H1 (cell line): ENCODE measurements around the gene STIM1. TPM values are rescaled to one million over a fixed set of nuclear protein-coding genes. Genes with fewer than 3 reads are reported as not detected.

Source experiments
- CTCF ChIA-PET: fragments of 300-600 bp; sonication (Branson Sonifier 250); formaldehyde crosslinking; loops from one replicate; lab custom pipeline; 2021; ENCODE audit not compliant: partially characterized antibody; lab: Charles Lee
- POLR2A ChIA-PET: fragments of 300-600 bp; sonication (Branson Sonifier 250); formaldehyde crosslinking; loops from one replicate; lab custom pipeline; 2021; ENCODE audit warnings: inconsistent platforms; ENCODE audit not compliant: partially characterized antibody; lab: Charles Lee
- DNase-seq, 2 experiments: peaks; one replicate each; pipeline versions ENCODE4 v3.0.0 to v3.0.0-alpha.2; 2010 to 2022; ENCODE audit warnings: low spot score in 2 of 2, low read depth in 1 of 2, mixed read lengths in 1 of 2
- FAIRE-seq: peaks from 2 replicates; lab custom pipeline; 2011; peaks lifted over from hg19 to GRCh38; lab: Jason Lieb, UNC
- H2AFZ ChIP-seq: 2 replicates; pipeline ENCODE4 v1.8.1; 2012; ENCODE audit warnings: low read length, inconsistent platforms
- H2AK5ac ChIP-seq: 2 replicates; pipeline ENCODE4 v1.6.1; 2013; ENCODE audit warnings: low read depth, low read length
- H2BK120ac ChIP-seq: replicated peaks from 2 replicates; pipeline ENCODE3; 2013; ENCODE audit warnings: low read depth, low read length, inconsistent platforms
- H2BK12ac ChIP-seq: 2 replicates; pipeline ENCODE4 v1.6.1; 2013; ENCODE audit warnings: low read depth, low read length
- H2BK15ac ChIP-seq: 2 replicates; pipeline ENCODE4 v1.6.1; 2013; ENCODE audit warnings: low read length
- H2BK20ac ChIP-seq: 2 replicates; pipeline ENCODE4 v1.6.1; 2013; ENCODE audit warnings: low read length
- H2BK5ac ChIP-seq: 2 replicates; pipeline ENCODE4 v1.6.1; 2013; ENCODE audit warnings: low read depth, low read length
- H3K14ac ChIP-seq: 2 replicates; pipeline ENCODE4 v1.6.1; 2013; ENCODE audit warnings: inconsistent platforms; ENCODE audit not compliant: insufficient read length
- H3K18ac ChIP-seq: 2 replicates; pipeline ENCODE4 v1.6.1; 2013; ENCODE audit warnings: low read length; ENCODE audit errors: extremely low read depth
- H3K23ac ChIP-seq: 2 replicates; pipeline ENCODE4 v1.6.1; 2013; ENCODE audit warnings: inconsistent platforms; ENCODE audit not compliant: insufficient read length
- H3K23me2 ChIP-seq: 2 replicates; pipeline ENCODE4 v1.6.1; 2013; ENCODE audit warnings: low read depth, low read length
- H3K27ac ChIP-seq: 2 replicates; pipeline ENCODE4 v1.6.1; 2011; ENCODE audit warnings: low read depth, low read length, inconsistent platforms
- H3K27me3 ChIP-seq, 4 experiments: replicated peaks in 1 of 4; 1 replicate in 1 of 4; 2 replicates in 3 of 4; pipeline versions ENCODE4 v1.6.1 to v1.8.1; 2011 to 2013; ENCODE audit warnings: low read length in 3 of 4, mild to moderate bottlenecking in 3 of 4, inconsistent platforms in 2 of 4, mixed read lengths in 2 of 4, moderate library complexity in 1 of 4; ENCODE audit not compliant: control insufficient read depth in 3 of 4, insufficient read depth in 3 of 4; ENCODE audit errors: extremely low read depth in 1 of 4
- H3K36me3 ChIP-seq, 4 experiments: 2 replicates each; pipeline versions ENCODE4 v1.6.1 to v1.8.1; 2011 to 2013; ENCODE audit warnings: mild to moderate bottlenecking in 4 of 4, low read length in 3 of 4, moderate library complexity in 2 of 4, control low read depth in 1 of 4, inconsistent platforms in 1 of 4; ENCODE audit not compliant: insufficient read depth in 4 of 4, control insufficient read depth in 2 of 4
- H3K4ac ChIP-seq: replicated peaks from 2 replicates; pipeline ENCODE3; 2013; ENCODE audit warnings: low read length, low read depth, mixed read lengths, inconsistent platforms; ENCODE audit not compliant: insufficient read length
- H3K4me1 ChIP-seq, 4 experiments: replicated peaks in 1 of 4; 1 replicate in 1 of 4; 2 replicates in 3 of 4; pipeline versions ENCODE4 v1.6.1 to v1.8.1; 2011 to 2013; ENCODE audit warnings: low read length in 3 of 4, inconsistent platforms in 2 of 4, mixed read lengths in 1 of 4; ENCODE audit not compliant: insufficient read depth in 4 of 4, control insufficient read depth in 3 of 4
- H3K4me2 ChIP-seq, 2 experiments: 2 replicates each; pipeline versions ENCODE4 v1.6.1 to v1.8.1; 2011 to 2013; ENCODE audit warnings: low read depth in 2 of 2, low read length in 2 of 2, control low read depth in 1 of 2, inconsistent platforms in 1 of 2, mild to moderate bottlenecking in 1 of 2; ENCODE audit not compliant: insufficient read depth in 1 of 2
- H3K4me3 ChIP-seq, 4 experiments: fragments of 200-600, 300-600 bp in 1 of 4; sonication (generic), shearing (Covaris generic), sonication (Bioruptor Twin) in 1 of 4; 2 replicates each; pipeline versions ENCODE4 v1.5.1 to v1.8.1; 2011 to 2016; ENCODE audit warnings: low read length in 4 of 4, low read depth in 3 of 4, control low read depth in 2 of 4, inconsistent platforms in 2 of 4, mild to moderate bottlenecking in 2 of 4, mixed read lengths in 1 of 4, moderate library complexity in 1 of 4; ENCODE audit not compliant: insufficient read depth in 2 of 4; ENCODE audit errors: extremely low read depth in 1 of 4
- H3K56ac ChIP-seq: replicated peaks from 2 replicates; pipeline ENCODE3; 2013; ENCODE audit warnings: low read depth, mild to moderate bottlenecking, mixed read lengths, low read length, inconsistent platforms; ENCODE audit not compliant: insufficient read length
- H3K79me1 ChIP-seq: 2 replicates; pipeline ENCODE4 v1.6.1; 2013; ENCODE audit warnings: low read depth, low read length, control low read depth
- H3K79me2 ChIP-seq, 2 experiments: 2 replicates each; pipeline versions ENCODE4 v1.6.1 to v1.8.1; 2012 to 2013; ENCODE audit warnings: low read length in 2 of 2, mild to moderate bottlenecking in 2 of 2, inconsistent platforms in 1 of 2; ENCODE audit not compliant: insufficient read depth in 2 of 2, control insufficient read depth in 1 of 2
- H3K9ac ChIP-seq, 4 experiments: replicated peaks in 1 of 4; 1 replicate in 1 of 4; 2 replicates in 3 of 4; pipeline versions ENCODE4 v1.6.1 to v1.8.1; 2011 to 2013; ENCODE audit warnings: low read depth in 3 of 4, low read length in 3 of 4, control low read depth in 2 of 4, mild to moderate bottlenecking in 2 of 4, moderate library complexity in 2 of 4, inconsistent platforms in 1 of 4; ENCODE audit errors: extremely low read depth in 1 of 4
- H3K9me3 ChIP-seq, 2 experiments: 2 replicates each; pipeline versions ENCODE4 v1.6.1 to v1.8.1; 2012 to 2013; ENCODE audit warnings: mild to moderate bottlenecking in 2 of 2, moderate library complexity in 2 of 2, control low read depth in 1 of 2, inconsistent platforms in 1 of 2, low read depth in 1 of 2, low read length in 1 of 2, mixed read lengths in 1 of 2; ENCODE audit not compliant: insufficient read depth in 2 of 2
- H4K20me1 ChIP-seq, 2 experiments: replicated peaks in 1 of 2; 2 replicates each; pipeline versions ENCODE3 to v1.8.1; 2011 to 2013; ENCODE audit warnings: inconsistent platforms in 2 of 2, low read length in 2 of 2, mild to moderate bottlenecking in 1 of 2; ENCODE audit not compliant: insufficient read depth in 2 of 2, control insufficient read depth in 1 of 2
- H4K5ac ChIP-seq: 2 replicates; pipeline ENCODE4 v1.6.1; 2013; ENCODE audit warnings: low read length, low read depth, mixed read lengths, inconsistent platforms; ENCODE audit not compliant: insufficient read length
- H4K8ac ChIP-seq: 2 replicates; pipeline ENCODE4 v1.8.0; 2013; ENCODE audit warnings: mild to moderate bottlenecking, moderate library complexity, low read length, inconsistent platforms; ENCODE audit not compliant: insufficient read depth; ENCODE audit errors: extremely low read depth
- H4K91ac ChIP-seq: replicated peaks from 2 replicates; pipeline ENCODE3; 2013; ENCODE audit warnings: low read length, mixed read lengths, inconsistent platforms; ENCODE audit not compliant: insufficient read length
- CBX5 ChIP-seq: fragments of 300-800, 300-1000 bp; sonication (generic); IDR thresholded peaks from 2 replicates; pipeline ENCODE4 v1.7.1; 2016; ENCODE audit warnings: antibody characterized with exemption, low read length, low read depth
- CHD1 ChIP-seq: IDR thresholded peaks from 2 replicates; pipeline ENCODE4 v1.6.1; 2012; ENCODE audit warnings: low read depth, low read length, improper control_type of control experiment
- POLR2A ChIP-seq, 2 experiments: IDR thresholded peaks; 1 replicate in 1 of 2; 2 replicates in 1 of 2; pipeline ENCODE4 v1.6.1; 2011; ENCODE audit warnings: low read depth in 2 of 2, low read length in 2 of 2, mild to moderate bottlenecking in 2 of 2; ENCODE audit errors: control extremely low read depth in 1 of 2
- WGBS, 2 experiments: shearing (Covaris generic) in 1 of 2; methylation state at CpG; one replicate each; pipeline versions ENCODE4 v1.1.6 to v1.1.7; 2013 to 2015; ENCODE audit warnings: low lambda C conversion rate in 2 of 2, mixed read lengths in 2 of 2, inconsistent platforms in 1 of 2, low coverage in 1 of 2, missing lambda C conversion rate in 1 of 2; ENCODE audit not compliant: insufficient replicate concordance in 2 of 2, insufficient coverage in 1 of 2, insufficient read length in 1 of 2; ENCODE audit errors: extremely low coverage in 1 of 2, missing lambda C conversion rate in 1 of 2; 5-methylcytosine and 5-hydroxymethylcytosine counted together
- polyA plus RNA-seq, 7 experiments: library from polyadenylated mRNA; depleted of rRNA in 3 of 7; stranded (reverse) in 5 of 7; unstranded in 2 of 7; fragments of >200 nt in 5 of 7; fragments of 200-250 nt in 2 of 7; gene quantifications; 1 replicate in 5 of 7; 2 replicates in 1 of 7; 4 replicates in 1 of 7; pipeline versions ENCODE4 v1.2.1 to v1.2.3, GENCODE V29; 2011 to 2013; ENCODE audit warnings: missing spikeins in 2 of 7, mixed read lengths in 2 of 7
- total RNA-seq: library from RNA; stranded (reverse); fragmentation: NEBNext Ultra II Directional; extraction: Animal tissue kit (Norgen Biotek cat#: 25700); gene quantifications from 2 replicates; pipeline ENCODE4 v1.2.1, GENCODE V29; 2021

The STIM1 gene
- total and polyA plus RNA-seq, 2 of the 8 experiments (the other 6 are each of a cell fraction or from before 2014, with no cell fraction given), result 11.1 to 12.2 TPM

GRCh38 chr11:3834664-3835461, 20.6 kb upstream of the STIM1 start:
- no peak overlapping the region for H4K91ac ChIP-seq
- no peak for FAIRE-seq
- H3K4me3 ChIP-seq, result no peak overlapping the region
- H3K4me1 ChIP-seq, result peaks cover 8 to 26% (median 16%) of the 10 kb centered on the region in 4 experiments
- no peak overlapping the region for H2AK5ac ChIP-seq
- no peaks in the 10 kb centered on the region for H3K27me3 ChIP-seq
- DNase-seq, result no peak
- H3K27ac ChIP-seq, result no peak overlapping the region
- H3K9me3 ChIP-seq, result no peaks in the 10 kb centered on the region
- no peak overlapping the region for H3K14ac ChIP-seq
- peaks cover 4% of the 10 kb centered on the region for H3K23me2 ChIP-seq
- peaks cover 25% of the 10 kb centered on the region for H3K79me1 ChIP-seq
- no peak overlapping the region for H2BK12ac ChIP-seq
- no peak overlapping the region for H3K18ac ChIP-seq
- H3K4ac ChIP-seq, result no peak overlapping the region
- no peak overlapping the region for H2AFZ ChIP-seq
- H4K8ac ChIP-seq, result no peak overlapping the region
- H3K56ac ChIP-seq, result no peak overlapping the region
- H3K23ac ChIP-seq, result no peak overlapping the region
- peaks cover 0 to 12% (median 4%) of the 10 kb centered on the region in 4 experiments; a peak in 4 of 8 replicates for H3K36me3 ChIP-seq
- ChIA-PET CTCF (interaction anchor here (1.0 to 18.5 kb wide), 9 partner anchors 9 to 250 kb away, joined by 3 to 214 read pairs (median 5); partner anchors contain the start of genes PGAP2 and STIM1), POLR2A (interaction anchor here (0.7 to 1.6 kb wide), 6 partner anchors 9 to 37 kb away, joined by 3 to 7 read pairs (median 4); partner anchors contain the start of genes NUP98 and STIM1)
- H2BK120ac ChIP-seq, result no peak overlapping the region
- peak overlapping the region; percentile 5 to 22; a peak in 1 of 4 replicates for H3K4me2 ChIP-seq
- H2BK20ac ChIP-seq, result no peak overlapping the region
- peaks cover 16 to 35% of the 10 kb centered on the region in 2 experiments for H4K20me1 ChIP-seq
- 0 out of 2 replicates have a peak overlapping the region, but pooled peaks have one; percentile 7 for H2BK5ac ChIP-seq
- H2BK15ac ChIP-seq, result no peak overlapping the region
- no peak overlapping the region for H3K9ac ChIP-seq
- H3K79me2 ChIP-seq, result peaks cover 11 to 58% of the 10 kb centered on the region in 2 experiments
- H4K5ac ChIP-seq, result no peak overlapping the region
- WGBS, 2 experiments, result 89% methylated on average over 7 of the region's 7 CpGs; no CpG with 5 or more reads in 1 of the 2 experiments
- TF ChIP-seq POLR2A (IDR thresholded peaks at IDR 0.05; ENCODE audit: control extremely low read depth in 1 of 2, low read depth in 2 of 2, low read length in 2 of 2) (no peak), CHD1 (no peak), CBX5 (no peak)
